H1 (cell line): ENCODE results near the gene LSM14B. TPM values are rescaled to one million over a fixed set of nuclear protein-coding genes. Genes with fewer than 3 reads are reported as not detected.

ENCODE experiments used
- CTCF ChIA-PET: fragments of 300-600 bp; sonication (Branson Sonifier 250); formaldehyde crosslinking; loops from one replicate; lab custom pipeline; 2021; ENCODE audit not compliant: partially characterized antibody; lab: Charles Lee
- POLR2A ChIA-PET: fragments of 300-600 bp; sonication (Branson Sonifier 250); formaldehyde crosslinking; loops from one replicate; lab custom pipeline; 2021; ENCODE audit warnings: inconsistent platforms; ENCODE audit not compliant: partially characterized antibody; lab: Charles Lee
- DNase-seq, 2 experiments: peaks; one replicate each; pipeline versions ENCODE4 v3.0.0 to v3.0.0-alpha.2; 2010 to 2022; ENCODE audit warnings: low spot score in 2 of 2, low read depth in 1 of 2, mixed read lengths in 1 of 2
- FAIRE-seq: peaks from 2 replicates; lab custom pipeline; 2011; peaks lifted over from hg19 to GRCh38; lab: Jason Lieb, UNC
- H2AFZ ChIP-seq: 2 replicates; pipeline ENCODE4 v1.8.1; 2012; ENCODE audit warnings: low read length, inconsistent platforms
- H2AK5ac ChIP-seq: 2 replicates; pipeline ENCODE4 v1.6.1; 2013; ENCODE audit warnings: low read depth, low read length
- H2BK120ac ChIP-seq: replicated peaks from 2 replicates; pipeline ENCODE3; 2013; ENCODE audit warnings: low read depth, low read length, inconsistent platforms
- H2BK12ac ChIP-seq: 2 replicates; pipeline ENCODE4 v1.6.1; 2013; ENCODE audit warnings: low read depth, low read length
- H2BK15ac ChIP-seq: 2 replicates; pipeline ENCODE4 v1.6.1; 2013; ENCODE audit warnings: low read length
- H2BK20ac ChIP-seq: 2 replicates; pipeline ENCODE4 v1.6.1; 2013; ENCODE audit warnings: low read length
- H2BK5ac ChIP-seq: 2 replicates; pipeline ENCODE4 v1.6.1; 2013; ENCODE audit warnings: low read depth, low read length
- H3K14ac ChIP-seq: 2 replicates; pipeline ENCODE4 v1.6.1; 2013; ENCODE audit warnings: inconsistent platforms; ENCODE audit not compliant: insufficient read length
- H3K18ac ChIP-seq: 2 replicates; pipeline ENCODE4 v1.6.1; 2013; ENCODE audit warnings: low read length; ENCODE audit errors: extremely low read depth
- H3K23ac ChIP-seq: 2 replicates; pipeline ENCODE4 v1.6.1; 2013; ENCODE audit warnings: inconsistent platforms; ENCODE audit not compliant: insufficient read length
- H3K23me2 ChIP-seq: 2 replicates; pipeline ENCODE4 v1.6.1; 2013; ENCODE audit warnings: low read depth, low read length
- H3K27ac ChIP-seq: 2 replicates; pipeline ENCODE4 v1.6.1; 2011; ENCODE audit warnings: low read depth, low read length, inconsistent platforms
- H3K27me3 ChIP-seq, 4 experiments: replicated peaks in 1 of 4; 1 replicate in 1 of 4; 2 replicates in 3 of 4; pipeline versions ENCODE4 v1.6.1 to v1.8.1; 2011 to 2013; ENCODE audit warnings: low read length in 3 of 4, mild to moderate bottlenecking in 3 of 4, inconsistent platforms in 2 of 4, mixed read lengths in 2 of 4, moderate library complexity in 1 of 4; ENCODE audit not compliant: control insufficient read depth in 3 of 4, insufficient read depth in 3 of 4; ENCODE audit errors: extremely low read depth in 1 of 4
- H3K36me3 ChIP-seq, 4 experiments: 2 replicates each; pipeline versions ENCODE4 v1.6.1 to v1.8.1; 2011 to 2013; ENCODE audit warnings: mild to moderate bottlenecking in 4 of 4, low read length in 3 of 4, moderate library complexity in 2 of 4, control low read depth in 1 of 4, inconsistent platforms in 1 of 4; ENCODE audit not compliant: insufficient read depth in 4 of 4, control insufficient read depth in 2 of 4
- H3K4ac ChIP-seq: replicated peaks from 2 replicates; pipeline ENCODE3; 2013; ENCODE audit warnings: low read length, low read depth, mixed read lengths, inconsistent platforms; ENCODE audit not compliant: insufficient read length
- H3K4me1 ChIP-seq, 4 experiments: replicated peaks in 1 of 4; 1 replicate in 1 of 4; 2 replicates in 3 of 4; pipeline versions ENCODE4 v1.6.1 to v1.8.1; 2011 to 2013; ENCODE audit warnings: low read length in 3 of 4, inconsistent platforms in 2 of 4, mixed read lengths in 1 of 4; ENCODE audit not compliant: insufficient read depth in 4 of 4, control insufficient read depth in 3 of 4
- H3K4me2 ChIP-seq, 2 experiments: 2 replicates each; pipeline versions ENCODE4 v1.6.1 to v1.8.1; 2011 to 2013; ENCODE audit warnings: low read depth in 2 of 2, low read length in 2 of 2, control low read depth in 1 of 2, inconsistent platforms in 1 of 2, mild to moderate bottlenecking in 1 of 2; ENCODE audit not compliant: insufficient read depth in 1 of 2
- H3K4me3 ChIP-seq, 4 experiments: fragments of 200-600, 300-600 bp in 1 of 4; sonication (generic), shearing (Covaris generic), sonication (Bioruptor Twin) in 1 of 4; 2 replicates each; pipeline versions ENCODE4 v1.5.1 to v1.8.1; 2011 to 2016; ENCODE audit warnings: low read length in 4 of 4, low read depth in 3 of 4, control low read depth in 2 of 4, inconsistent platforms in 2 of 4, mild to moderate bottlenecking in 2 of 4, mixed read lengths in 1 of 4, moderate library complexity in 1 of 4; ENCODE audit not compliant: insufficient read depth in 2 of 4; ENCODE audit errors: extremely low read depth in 1 of 4
- H3K56ac ChIP-seq: replicated peaks from 2 replicates; pipeline ENCODE3; 2013; ENCODE audit warnings: low read depth, mild to moderate bottlenecking, mixed read lengths, low read length, inconsistent platforms; ENCODE audit not compliant: insufficient read length
- H3K79me1 ChIP-seq: 2 replicates; pipeline ENCODE4 v1.6.1; 2013; ENCODE audit warnings: low read depth, low read length, control low read depth
- H3K79me2 ChIP-seq, 2 experiments: 2 replicates each; pipeline versions ENCODE4 v1.6.1 to v1.8.1; 2012 to 2013; ENCODE audit warnings: low read length in 2 of 2, mild to moderate bottlenecking in 2 of 2, inconsistent platforms in 1 of 2; ENCODE audit not compliant: insufficient read depth in 2 of 2, control insufficient read depth in 1 of 2
- H3K9ac ChIP-seq, 4 experiments: replicated peaks in 1 of 4; 1 replicate in 1 of 4; 2 replicates in 3 of 4; pipeline versions ENCODE4 v1.6.1 to v1.8.1; 2011 to 2013; ENCODE audit warnings: low read depth in 3 of 4, low read length in 3 of 4, control low read depth in 2 of 4, mild to moderate bottlenecking in 2 of 4, moderate library complexity in 2 of 4, inconsistent platforms in 1 of 4; ENCODE audit errors: extremely low read depth in 1 of 4
- H3K9me3 ChIP-seq, 2 experiments: 2 replicates each; pipeline versions ENCODE4 v1.6.1 to v1.8.1; 2012 to 2013; ENCODE audit warnings: mild to moderate bottlenecking in 2 of 2, moderate library complexity in 2 of 2, control low read depth in 1 of 2, inconsistent platforms in 1 of 2, low read depth in 1 of 2, low read length in 1 of 2, mixed read lengths in 1 of 2; ENCODE audit not compliant: insufficient read depth in 2 of 2
- H4K20me1 ChIP-seq, 2 experiments: replicated peaks in 1 of 2; 2 replicates each; pipeline versions ENCODE3 to v1.8.1; 2011 to 2013; ENCODE audit warnings: inconsistent platforms in 2 of 2, low read length in 2 of 2, mild to moderate bottlenecking in 1 of 2; ENCODE audit not compliant: insufficient read depth in 2 of 2, control insufficient read depth in 1 of 2
- H4K5ac ChIP-seq: 2 replicates; pipeline ENCODE4 v1.6.1; 2013; ENCODE audit warnings: low read length, low read depth, mixed read lengths, inconsistent platforms; ENCODE audit not compliant: insufficient read length
- H4K8ac ChIP-seq: 2 replicates; pipeline ENCODE4 v1.8.0; 2013; ENCODE audit warnings: mild to moderate bottlenecking, moderate library complexity, low read length, inconsistent platforms; ENCODE audit not compliant: insufficient read depth; ENCODE audit errors: extremely low read depth
- H4K91ac ChIP-seq: replicated peaks from 2 replicates; pipeline ENCODE3; 2013; ENCODE audit warnings: low read length, mixed read lengths, inconsistent platforms; ENCODE audit not compliant: insufficient read length
- POLR2A ChIP-seq, 2 experiments: IDR thresholded peaks; 1 replicate in 1 of 2; 2 replicates in 1 of 2; pipeline ENCODE4 v1.6.1; 2011; ENCODE audit warnings: low read depth in 2 of 2, low read length in 2 of 2, mild to moderate bottlenecking in 2 of 2; ENCODE audit errors: control extremely low read depth in 1 of 2
- SIRT6 ChIP-seq: IDR thresholded peaks from one replicate; pipeline ENCODE4 v1.7.1; 2012; ENCODE audit warnings: low read length, inconsistent platforms
- WGBS, 2 experiments: shearing (Covaris generic) in 1 of 2; methylation state at CpG; one replicate each; pipeline versions ENCODE4 v1.1.6 to v1.1.7; 2013 to 2015; ENCODE audit warnings: low lambda C conversion rate in 2 of 2, mixed read lengths in 2 of 2, inconsistent platforms in 1 of 2, low coverage in 1 of 2, missing lambda C conversion rate in 1 of 2; ENCODE audit not compliant: insufficient replicate concordance in 2 of 2, insufficient coverage in 1 of 2, insufficient read length in 1 of 2; ENCODE audit errors: extremely low coverage in 1 of 2, missing lambda C conversion rate in 1 of 2; 5-methylcytosine and 5-hydroxymethylcytosine counted together
- polyA plus RNA-seq, 7 experiments: library from polyadenylated mRNA; depleted of rRNA in 3 of 7; stranded (reverse) in 5 of 7; unstranded in 2 of 7; fragments of >200 nt in 5 of 7; fragments of 200-250 nt in 2 of 7; gene quantifications; 1 replicate in 5 of 7; 2 replicates in 1 of 7; 4 replicates in 1 of 7; pipeline versions ENCODE4 v1.2.1 to v1.2.3, GENCODE V29; 2011 to 2013; ENCODE audit warnings: missing spikeins in 2 of 7, mixed read lengths in 2 of 7
- total RNA-seq: library from RNA; stranded (reverse); fragmentation: NEBNext Ultra II Directional; extraction: Animal tissue kit (Norgen Biotek cat#: 25700); gene quantifications from 2 replicates; pipeline ENCODE4 v1.2.1, GENCODE V29; 2021

The LSM14B gene
- total and polyA plus RNA-seq, 2 of the 8 experiments (the other 6 are each of a cell fraction or from before 2014, with no cell fraction given), result 58.3 to 65.6 TPM

GRCh38 chr20:62147125-62147524 lies 24.9 kb downstream of the LSM14B start:
- H4K5ac ChIP-seq, result no peak overlapping the region
- no peak for TF ChIP-seq POLR2A (IDR thresholded peaks at IDR 0.05; ENCODE audit: control extremely low read depth in 1 of 2, low read depth in 2 of 2, low read length in 2 of 2)
- no peak for TF ChIP-seq SIRT6

More at GRCh38 chr20:62147125-62147524, 24.9 kb downstream of the LSM14B start:
- Histone ChIP-seq H3K23me2 (peaks cover 3% of the 10 kb centered on the region; the same call in 1 of the 2 replicates), H2BK120ac (no peak overlapping the region), H3K9me3 (no peaks in the 10 kb centered on the region; a peak in 1 of 4 replicates), H2BK5ac (0 out of 2 replicates have a peak overlapping the region, but pooled peaks have one; percentile 52), H3K27me3 (no peaks in the 10 kb centered on the region), H3K14ac (no peak overlapping the region), H3K18ac (no peak overlapping the region; the same call in 1 of the 2 replicates), H3K4ac (no peak overlapping the region), H3K27ac (no peak overlapping the region), H2AK5ac (no peak overlapping the region; the same call in 1 of the 2 replicates), H3K36me3 (peaks cover 0 to 8% (median 3%) of the 10 kb centered on the region in 4 experiments; a peak in 3 of 8 replicates), H3K79me2 (peaks cover 58 to 88% of the 10 kb centered on the region in 2 experiments), H3K23ac (no peak overlapping the region), H3K79me1 (peaks cover 43% of the 10 kb centered on the region), H2BK12ac (no peak overlapping the region), H4K91ac (no peak overlapping the region), H2BK15ac (no peak overlapping the region), H2BK20ac (no peak overlapping the region), H3K4me1 (peaks cover 0 to 19% (median 8%) of the 10 kb centered on the region in 4 experiments; a peak in 6 of 7 replicates), H4K8ac (no peak overlapping the region), H3K4me3 (no peak overlapping the region), H3K4me2 (no peak overlapping the region), H3K56ac (no peak overlapping the region), H2AFZ (no peak overlapping the region), H3K9ac (no peak overlapping the region), H4K20me1 (peaks cover 50 to 52% of the 10 kb centered on the region in 2 experiments)
- no peak for DNase-seq
- no peak for FAIRE-seq
- CTCF ChIA-PET, result interaction anchor here (1.5 kb wide), 1 partner anchor 44 kb away, joined by 3 read pairs; no protein-coding TSS in a partner anchor
- WGBS, 2 experiments, result 96% methylated on average over 5 of the region's 6 CpGs; no CpG with 5 or more reads in 1 of the 2 experiments
- POLR2A ChIA-PET, result interaction anchor here (1.0 kb wide), 1 partner anchor 84 kb away, joined by 3 read pairs; no protein-coding TSS in a partner anchor
